GM12892 (cell line): ENCODE results near the gene LCNL1.

Source experiments
- POLR2A ChIP-seq: IDR thresholded peaks from 2 replicates; pipeline ENCODE4 v1.6.1; 2011; ENCODE audit warnings: low read depth, low read length, control low read depth
- POLR2AphosphoS5 ChIP-seq: IDR thresholded peaks from 2 replicates; pipeline ENCODE4 v1.6.1; 2011; ENCODE audit warnings: low read depth, low read length, control low read depth

- TF ChIP-seq POLR2A (no peak), POLR2AphosphoS5 (no peak)
These were observed 11.5 kb downstream of the LCNL1 start for GRCh38 chr9:136994180-136994887.
